ENCODE measurements around the gene RAD51B.

DNA sequence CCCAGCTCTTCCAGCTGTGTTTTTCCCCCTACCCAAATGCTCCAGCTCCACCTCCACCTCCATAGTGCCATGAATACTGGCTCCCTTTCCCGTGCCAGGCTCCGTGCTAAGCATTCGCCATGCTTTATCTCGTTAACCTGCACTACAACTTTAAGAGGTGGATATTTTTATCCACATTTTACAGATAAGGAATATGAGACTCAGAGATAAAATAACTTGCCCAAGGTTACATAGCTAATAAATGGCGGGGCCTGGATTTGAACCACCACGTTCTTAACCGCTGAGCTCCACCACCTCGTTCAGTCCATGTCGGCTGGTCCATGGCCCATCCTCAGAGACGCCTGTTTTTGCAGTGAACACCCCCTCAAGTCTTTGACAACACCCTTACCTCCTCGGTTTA, 858.3 kb downstream of the RAD51B start:
- TF ChIP-seq, protein P1, sequence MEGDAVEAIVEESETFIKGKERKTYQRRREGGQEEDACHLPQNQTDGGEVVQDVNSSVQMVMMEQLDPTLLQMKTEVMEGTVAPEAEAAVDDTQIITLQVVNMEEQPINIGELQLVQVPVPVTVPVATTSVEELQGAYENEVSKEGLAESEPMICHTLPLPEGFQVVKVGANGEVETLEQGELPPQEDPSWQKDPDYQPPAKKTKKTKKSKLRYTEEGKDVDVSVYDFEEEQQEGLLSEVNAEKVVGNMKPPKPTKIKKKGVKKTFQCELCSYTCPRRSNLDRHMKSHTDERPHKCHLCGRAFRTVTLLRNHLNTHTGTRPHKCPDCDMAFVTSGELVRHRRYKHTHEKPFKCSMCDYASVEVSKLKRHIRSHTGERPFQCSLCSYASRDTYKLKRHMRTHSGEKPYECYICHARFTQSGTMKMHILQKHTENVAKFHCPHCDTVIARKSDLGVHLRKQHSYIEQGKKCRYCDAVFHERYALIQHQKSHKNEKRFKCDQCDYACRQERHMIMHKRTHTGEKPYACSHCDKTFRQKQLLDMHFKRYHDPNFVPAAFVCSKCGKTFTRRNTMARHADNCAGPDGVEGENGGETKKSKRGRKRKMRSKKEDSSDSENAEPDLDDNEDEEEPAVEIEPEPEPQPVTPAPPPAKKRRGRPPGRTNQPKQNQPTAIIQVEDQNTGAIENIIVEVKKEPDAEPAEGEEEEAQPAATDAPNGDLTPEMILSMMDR (IDR thresholded peaks at IDR 0.05 in 2 of 3, conservative IDR thresholded peaks at IDR 0.05 in 1 of 3; ENCODE audit: borderline replicate concordance in 1 of 3, insufficient read depth in 1 of 3, low read depth in 2 of 3, low read length in 2 of 3), result no peak
- TF ChIP-seq FOSL1 (IDR thresholded peaks at IDR 0.05; ENCODE audit: low read depth) (no peak), RAD21 (IDR thresholded peaks at IDR 0.05; ENCODE audit: low read depth) (no peak), EZH2 (IDR thresholded peaks at IDR 0.05) (no peak), YY1 (IDR thresholded peaks at IDR 0.05; ENCODE audit: extremely low read depth, insufficient replicate concordance, low read depth, low read length) (no peak), POLR2A (IDR thresholded peaks at IDR 0.05; ENCODE audit: borderline replicate concordance, extremely low read depth, insufficient read depth, insufficient read length) (no peak), EZH2phosphoT487 (IDR thresholded peaks at IDR 0.05; ENCODE audit: borderline replicate concordance) (no peak), ZNF274 (IDR thresholded peaks at IDR 0.05; ENCODE audit: low read depth, low read length) (no peak), EGR1 (IDR thresholded peaks at IDR 0.05; ENCODE audit: low read depth) (no peak), SP1 (IDR thresholded peaks at IDR 0.05; ENCODE audit: low read depth) (no peak), POLR2AphosphoS5 (IDR thresholded peaks at IDR 0.05; ENCODE audit: low read depth, low read length) (no peak), JUND (IDR thresholded peaks at IDR 0.05) (no peak)
- TF ChIP-seq, protein P2, sequence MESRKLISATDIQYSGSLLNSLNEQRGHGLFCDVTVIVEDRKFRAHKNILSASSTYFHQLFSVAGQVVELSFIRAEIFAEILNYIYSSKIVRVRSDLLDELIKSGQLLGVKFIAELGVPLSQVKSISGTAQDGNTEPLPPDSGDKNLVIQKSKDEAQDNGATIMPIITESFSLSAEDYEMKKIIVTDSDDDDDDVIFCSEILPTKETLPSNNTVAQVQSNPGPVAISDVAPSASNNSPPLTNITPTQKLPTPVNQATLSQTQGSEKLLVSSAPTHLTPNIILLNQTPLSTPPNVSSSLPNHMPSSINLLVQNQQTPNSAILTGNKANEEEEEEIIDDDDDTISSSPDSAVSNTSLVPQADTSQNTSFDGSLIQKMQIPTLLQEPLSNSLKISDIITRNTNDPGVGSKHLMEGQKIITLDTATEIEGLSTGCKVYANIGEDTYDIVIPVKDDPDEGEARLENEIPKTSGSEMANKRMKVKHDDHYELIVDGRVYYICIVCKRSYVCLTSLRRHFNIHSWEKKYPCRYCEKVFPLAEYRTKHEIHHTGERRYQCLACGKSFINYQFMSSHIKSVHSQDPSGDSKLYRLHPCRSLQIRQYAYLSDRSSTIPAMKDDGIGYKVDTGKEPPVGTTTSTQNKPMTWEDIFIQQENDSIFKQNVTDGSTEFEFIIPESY (IDR thresholded peaks at IDR 0.05; ENCODE audit: extremely low read depth, insufficient replicate concordance, low read length), result no peak

Measured in HCT116 (cell line).